SU-DHL-6 (cell line): ENCODE data around the gene CDC25C.
"Not testable (repeated sequence)": the region's sequence is repeated elsewhere in the genome, so short reads cannot be mapped to it uniquely, and the experiment has no call there.

Experiments used
- CTCF ChIP-seq: fragments of 200-600 bp; sonication (generic); IDR thresholded peaks from one replicate; pipeline ENCODE4 v1.5.1; 2017; ENCODE audit warnings: antibody characterized with exemption, mild to moderate bottlenecking, low read length, moderate library complexity; ENCODE audit not compliant: insufficient read depth, poor library complexity, severe bottlenecking
- EZH2phosphoT487 ChIP-seq: fragments of 200-600 bp; sonication (generic), shearing (Covaris generic); conservative IDR thresholded peaks from 2 replicates; pipeline ENCODE4 v1.6.1; 2018; ENCODE audit warnings: mild to moderate bottlenecking, antibody characterized with exemption, low read length, moderate library complexity, mixed read lengths

GRCh38 chr5:138247800-138248199, 83.8 kb downstream of the CDC25C start:
- not testable (repeated sequence) for TF ChIP-seq CTCF, EZH2phosphoT487
